GM19372 (cell line): ENCODE measurements around the gene ZNF174.

ENCODE experiments used
- ATAC-seq: cut with Tn5 transposase; IDR thresholded peaks from one replicate; pipeline ENCODE4 v1.9.1; 2021; ENCODE audit warnings: mild to moderate bottlenecking, low read depth, moderate library complexity; ENCODE audit not compliant: unreplicated experiment

The ZNF174 gene

DNA sequence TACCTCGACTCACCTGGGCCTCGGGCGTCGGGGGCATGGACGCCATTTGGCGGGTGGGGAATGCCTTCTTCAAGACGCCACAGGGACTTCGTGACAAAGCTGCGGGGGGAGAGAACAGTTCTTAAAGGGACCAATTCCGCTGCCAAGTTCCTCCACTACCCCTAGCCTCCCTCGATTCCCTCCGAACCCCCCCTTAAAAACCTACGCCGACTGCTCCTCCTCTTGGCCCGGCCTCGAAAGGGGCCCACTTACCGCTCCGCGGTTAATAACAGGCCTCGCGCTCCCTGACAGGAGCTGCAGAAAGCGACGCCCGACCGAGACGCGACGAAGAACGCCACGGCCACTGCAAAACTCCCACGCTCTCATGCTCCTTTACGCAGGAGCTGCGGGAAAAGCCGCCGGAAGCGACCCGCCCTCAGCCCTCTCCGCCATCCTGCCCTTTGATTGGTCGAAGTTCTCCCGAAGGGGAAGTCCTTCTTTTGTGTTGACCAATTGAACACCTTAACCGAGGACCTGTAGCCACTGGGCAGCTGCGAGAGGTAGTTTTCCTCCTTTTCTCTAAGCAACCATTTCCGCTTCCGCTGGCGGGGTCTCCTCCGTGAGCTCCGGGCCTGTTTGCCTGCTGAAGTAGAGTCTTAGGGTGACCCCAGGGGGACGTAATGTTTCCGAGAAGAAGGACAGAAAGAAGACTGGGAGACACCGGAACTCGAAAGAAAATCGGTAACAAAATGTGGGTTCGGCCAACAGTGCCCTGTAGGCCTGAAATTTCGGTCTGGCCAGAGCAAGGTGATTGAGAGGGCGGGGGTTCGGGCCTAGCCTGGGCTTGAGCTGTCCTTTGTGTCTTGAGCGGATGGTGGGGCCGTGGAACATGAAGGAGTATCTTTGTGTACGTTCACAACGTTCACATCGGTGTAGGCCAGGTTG lies 42.4 kb downstream of the ZNF174 start, which contains the start of the genes NAA60 and ZNF597:
Gene NAA60 (plus strand): TSS at position 573 of the 924 bp plus-strand sequence. CDS start 32,548 bp downstream, outside the sequence.
Gene ZNF597 (minus strand): TSS at position 397 of the 924 bp plus-strand sequence. CDS start 351 bp downstream, at position 46.
- peak; percentile 92 for ATAC-seq

DNA sequence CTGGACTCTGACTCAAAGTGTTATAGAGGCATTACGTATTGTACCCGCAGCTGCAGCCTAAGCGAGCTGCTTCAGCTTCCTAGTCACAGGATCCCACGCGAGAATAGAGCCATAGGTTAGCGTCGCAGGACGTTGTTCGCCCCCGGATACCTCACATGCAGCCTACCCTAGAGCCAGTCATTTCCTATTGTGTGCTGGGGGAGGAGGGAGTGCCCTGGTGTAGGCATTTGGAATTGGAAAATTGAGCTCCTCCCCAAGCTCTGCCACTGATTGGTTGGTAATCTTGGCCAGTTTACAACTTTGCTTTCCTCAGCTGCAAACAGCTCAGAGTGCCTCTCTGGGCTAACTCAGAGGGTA lies 43.0 kb downstream of the ZNF174 start:
- ATAC-seq: no peak

DNA sequence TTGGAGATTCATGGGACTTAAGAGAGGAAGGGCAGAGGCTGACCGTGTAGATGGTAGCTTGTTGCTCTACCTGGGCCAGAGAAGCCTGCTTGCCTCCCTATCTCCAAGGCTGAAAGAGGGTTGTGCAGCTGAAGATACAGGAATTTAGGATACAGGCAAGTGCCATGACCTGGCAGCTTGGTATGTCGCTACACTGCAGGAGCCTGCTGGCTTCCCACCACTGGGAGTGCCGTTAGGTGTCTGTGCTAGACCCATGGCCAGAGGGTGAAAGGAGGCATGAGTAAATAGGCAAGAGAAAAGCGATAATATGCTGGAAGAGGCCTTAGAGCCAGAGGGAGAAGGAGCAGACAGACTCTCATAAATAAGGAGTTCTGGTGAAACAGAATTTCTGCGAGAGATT lies 53.1 kb downstream of the ZNF174 start:
- ATAC-seq: no peak

DNA sequence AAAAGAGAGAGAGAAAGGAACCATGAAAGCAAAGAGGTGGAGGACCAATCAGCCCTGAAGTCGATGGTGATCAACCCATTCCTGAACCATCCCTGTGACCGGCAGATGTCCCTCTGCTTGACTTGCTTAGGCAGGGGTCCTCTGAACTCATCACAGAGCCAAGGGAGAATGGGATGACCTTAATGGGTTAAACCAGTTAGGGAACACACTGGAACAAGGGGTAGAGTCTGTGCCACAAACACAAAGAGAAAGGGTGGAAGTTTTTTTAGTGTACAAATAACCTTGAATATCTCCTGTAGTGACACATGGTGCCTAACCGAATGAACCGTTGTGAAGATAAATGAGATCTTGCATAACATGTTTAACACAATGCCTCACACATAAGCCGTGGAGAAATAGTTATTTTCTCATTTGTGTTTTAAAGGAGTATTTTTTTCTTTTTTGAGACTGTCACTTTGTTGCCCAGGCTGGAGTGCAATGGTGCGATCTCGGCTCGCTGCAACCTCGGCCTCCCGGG lies 53.7 kb downstream of the ZNF174 start:
- ATAC-seq: no peak

DNA sequence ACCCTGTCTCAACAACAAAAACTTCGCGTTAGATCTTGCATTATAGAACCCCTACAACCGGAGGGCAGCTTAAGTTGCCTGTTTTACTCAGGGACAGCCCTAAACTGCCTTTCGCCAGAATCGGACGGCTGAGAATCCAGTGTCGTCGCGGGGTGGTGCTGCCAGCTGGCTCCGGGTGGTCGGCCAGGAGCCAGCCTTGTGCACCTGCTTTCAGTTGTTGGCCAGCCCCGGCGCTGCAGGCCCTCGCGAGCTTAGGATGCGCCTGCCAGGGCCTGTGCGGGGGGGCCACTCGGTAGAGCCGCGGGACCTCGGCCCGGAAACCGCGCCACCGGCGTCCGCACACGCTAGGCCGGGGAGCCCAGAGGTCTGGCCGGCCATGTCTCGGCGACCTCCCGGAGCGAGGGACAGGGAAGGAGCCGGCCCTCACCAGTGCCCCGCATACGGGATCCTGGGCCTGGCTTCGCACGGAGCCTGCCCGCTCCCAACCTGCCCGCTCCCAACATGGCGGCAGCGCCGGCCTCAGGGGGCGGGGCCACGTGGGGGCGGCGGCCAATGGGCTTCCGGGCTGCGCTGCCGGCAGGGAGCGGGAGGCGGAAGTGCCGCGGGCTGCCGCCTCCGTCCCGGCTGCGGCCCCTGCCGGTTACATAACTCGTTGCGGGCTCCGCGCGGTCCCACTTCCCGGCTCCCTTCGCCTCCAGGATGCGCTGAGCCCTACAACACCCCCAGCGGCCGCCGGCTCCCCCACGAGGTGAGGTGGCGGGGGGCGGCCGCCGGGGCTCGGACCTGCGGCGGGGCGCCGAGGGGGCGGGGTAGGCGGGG lies 56.6 kb downstream of the ZNF174 start:
- ATAC-seq: peak; percentile 80

DNA sequence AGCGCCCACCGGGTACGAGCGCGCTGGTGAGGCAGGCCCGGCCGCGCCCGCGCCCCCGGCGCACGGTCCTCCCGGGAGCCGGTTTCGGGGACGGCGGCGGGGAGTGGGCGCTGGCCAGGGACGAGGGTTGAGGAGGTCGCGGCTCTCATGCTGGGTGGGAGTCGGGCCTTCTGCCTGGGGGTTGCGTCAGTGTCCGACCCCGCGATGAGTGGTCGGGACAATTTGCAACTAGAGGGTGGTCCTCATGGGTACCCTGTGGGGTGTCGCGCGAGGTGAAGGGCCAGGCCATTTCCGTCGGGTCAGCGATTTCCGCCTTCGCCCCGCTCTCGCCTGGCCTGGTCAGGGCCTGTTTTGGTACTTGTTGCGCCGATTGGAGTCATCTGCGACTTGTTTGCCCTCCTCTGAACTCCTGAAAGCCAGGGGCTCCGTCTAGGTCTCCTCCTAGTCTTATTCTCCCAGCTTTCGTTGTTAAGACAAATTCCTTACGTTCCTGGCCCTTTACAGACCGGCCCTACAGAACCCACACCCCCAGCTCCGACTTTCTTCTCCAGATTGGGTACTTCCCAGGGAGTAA lies 57.4 kb downstream of the ZNF174 start:
- no peak for ATAC-seq

DNA sequence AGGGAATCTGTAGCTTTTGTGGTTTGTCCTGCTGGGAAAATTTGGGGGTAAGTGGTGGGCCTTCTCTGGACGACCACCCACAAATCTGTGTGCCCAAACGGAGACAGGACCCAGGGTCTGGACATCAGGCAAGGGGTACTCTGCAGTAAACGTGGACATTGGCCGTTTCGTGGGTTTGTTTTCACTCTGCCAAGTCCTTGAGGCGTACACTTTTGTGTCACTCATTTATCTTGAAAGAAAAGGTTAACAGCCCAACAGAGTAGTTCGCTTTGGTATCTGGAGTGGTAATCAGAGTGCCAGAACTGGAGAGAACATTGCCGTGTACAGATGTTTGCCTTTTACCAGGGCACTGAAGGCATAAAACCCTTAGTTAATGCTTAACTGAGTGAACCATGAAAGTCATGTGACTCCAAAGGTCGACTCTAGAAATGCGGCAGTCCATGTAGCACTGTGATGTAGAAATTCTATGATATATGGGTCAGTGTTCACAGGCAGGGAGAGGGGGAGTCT lies 57.9 kb downstream of the ZNF174 start:
- ATAC-seq: no peak
